Panc1 (cell line): ENCODE results near the gene SLC6A12. TPM values are rescaled to one million over a fixed set of nuclear protein-coding genes. Genes with fewer than 3 reads are reported as not detected.

Source experiments
- ATAC-seq: fragments of 200-7000 bp; cut with Tn5 transposase; 2 replicates; pipeline ENCODE4 v1.9.1; 2020; ENCODE audit warnings: mild to moderate bottlenecking, moderate library complexity
- BruUV-seq: library from RNA; stranded (reverse); fragments of 400-500 nt; replicated peaks from 2 replicates; lab custom pipeline; 2021; lab: Mats Ljungman, UMichigan
- CTCF ChIA-PET: fragments of 300-600 bp; sonication (Branson Sonifier 250); formaldehyde crosslinking; loops from one replicate; lab custom pipeline; 2022; ENCODE audit warnings: antibody characterized with exemption; lab: Charles Lee
- POLR2A ChIA-PET: fragments of 300-600 bp; sonication (Branson Sonifier 250); formaldehyde crosslinking; loops from one replicate; lab custom pipeline; 2022; ENCODE audit warnings: antibody characterized with exemption; lab: Charles Lee
- DNase-seq: peaks from one replicate; pipeline ENCODE4 v3.0.0-alpha.2; 2010; ENCODE audit warnings: low read depth, low spot score
- H3K27ac ChIP-seq: 2 replicates; pipeline ENCODE4 v1.5.1; 2011; ENCODE audit warnings: mild to moderate bottlenecking, low read length, inconsistent platforms
- H3K27me3 ChIP-seq: fragments of 200-500 bp; sonication (Bioruptor generic); 2 replicates; pipeline ENCODE4 v1.6.0; 2014; ENCODE audit warnings: low read length, inconsistent platforms; ENCODE audit not compliant: control insufficient read depth, insufficient read depth
- H3K36me3 ChIP-seq: fragments of 200-500 bp; sonication (Bioruptor generic); 2 replicates; pipeline ENCODE4 v1.5.1; 2014; ENCODE audit warnings: inconsistent platforms, mild to moderate bottlenecking, low read length, moderate library complexity; ENCODE audit not compliant: control insufficient read depth, insufficient read depth
- H3K4me1 ChIP-seq: 2 replicates; pipeline ENCODE4 v1.5.1; 2011; ENCODE audit warnings: inconsistent platforms, mild to moderate bottlenecking, low read length, moderate library complexity; ENCODE audit not compliant: control insufficient read depth, insufficient read depth
- H3K4me3 ChIP-seq, 2 experiments: 2 replicates each; pipeline ENCODE4 v1.5.1; 2011 to 2012; ENCODE audit warnings: low read depth in 2 of 2, low read length in 2 of 2, mild to moderate bottlenecking in 2 of 2, inconsistent platforms in 1 of 2, moderate library complexity in 1 of 2
- H3K9me3 ChIP-seq: fragments of 200-500 bp; sonication (Bioruptor generic); 2 replicates; pipeline ENCODE4 v1.5.1; 2014; ENCODE audit warnings: low read depth, mild to moderate bottlenecking, inconsistent platforms, low read length, moderate library complexity; ENCODE audit not compliant: control insufficient read depth, insufficient read depth
- POLR2AphosphoS5 ChIP-seq: IDR thresholded peaks from 2 replicates; pipeline ENCODE4 v1.6.1; 2012; ENCODE audit warnings: mild to moderate bottlenecking, low read depth, low read length, moderate library complexity
- SIN3A ChIP-seq: IDR thresholded peaks from 2 replicates; pipeline ENCODE4 v1.6.1; 2012; ENCODE audit warnings: low read depth, mild to moderate bottlenecking, low read length, moderate library complexity, borderline replicate concordance; ENCODE audit not compliant: insufficient read depth
- TCF7L2 ChIP-seq: IDR thresholded peaks from 2 replicates; pipeline ENCODE4 v1.6.1; 2011; ENCODE audit warnings: mild to moderate bottlenecking, low read depth, low read length, inconsistent platforms
- in situ Hi-C: cut with HindIII; loops from 2 replicates; pipeline ENCODE4 v1.10.0; 2016; ENCODE audit warnings: low sequenced_read_pairs, low pct_unique_long_range_greater_than_20kb
- intact Hi-C: fragments of 100-400 bp; cut with micrococcal nuclease; formaldehyde crosslinking; loops from one replicate; pipeline ENCODE4 v1.10.0; 2022; ENCODE audit not compliant: unreplicated experiment
- total RNA-seq: library from RNA; stranded (reverse); gene quantifications from one replicate; pipeline ENCODE4 v1.2.1, GENCODE V29; 2021; ENCODE audit not compliant: unreplicated experiment
- TF ChIP-seq, protein P1 (sequence below): fragments of 450-650 bp; IDR thresholded peaks from 2 replicates; pipeline ENCODE4 v1.5.1; 2017; ENCODE audit warnings: mild to moderate bottlenecking
- TF ChIP-seq, protein P2 (sequence below), 2 experiments: IDR thresholded peaks; 2 replicates each; pipeline ENCODE4 v1.6.1; 2011 to 2012; ENCODE audit warnings: low read depth in 2 of 2, control low read depth in 1 of 2, low read length in 1 of 2, mild to moderate bottlenecking in 1 of 2, moderate library complexity in 1 of 2; ENCODE audit not compliant: insufficient read depth in 1 of 2

The SLC6A12 gene
- total RNA-seq, 1 experiment from 2014 or later: 1.0 TPM

DNA sequence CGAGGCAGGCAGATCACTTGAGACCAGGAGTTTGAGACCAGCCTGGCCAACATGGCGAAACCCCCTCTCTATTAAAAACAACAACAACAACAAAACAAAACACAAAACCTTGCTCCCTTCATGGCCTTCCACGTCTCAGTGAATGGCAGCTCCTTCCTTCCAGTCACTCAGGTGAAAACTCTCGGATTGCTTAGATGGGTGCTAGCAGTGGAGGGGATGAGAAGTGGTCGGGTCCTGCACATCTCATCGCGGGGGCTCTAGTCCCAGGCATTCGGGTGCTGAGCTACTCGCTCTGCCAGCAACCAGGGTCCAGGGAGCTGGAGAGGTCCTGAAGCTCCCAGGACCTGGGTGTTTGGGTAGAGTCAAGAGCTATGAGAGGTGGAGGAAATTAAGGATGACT lies 41.0 kb upstream of the SLC6A12 start:
- POLR2A ChIA-PET: no interaction called here
- no peak for DNase-seq
- no peaks in the 10 kb centered on the region for H3K36me3 ChIP-seq
- in situ Hi-C loops (no loop called here), intact Hi-C loops (no loop called here)
- no peak for ATAC-seq
- TF ChIP-seq, protein P1, sequence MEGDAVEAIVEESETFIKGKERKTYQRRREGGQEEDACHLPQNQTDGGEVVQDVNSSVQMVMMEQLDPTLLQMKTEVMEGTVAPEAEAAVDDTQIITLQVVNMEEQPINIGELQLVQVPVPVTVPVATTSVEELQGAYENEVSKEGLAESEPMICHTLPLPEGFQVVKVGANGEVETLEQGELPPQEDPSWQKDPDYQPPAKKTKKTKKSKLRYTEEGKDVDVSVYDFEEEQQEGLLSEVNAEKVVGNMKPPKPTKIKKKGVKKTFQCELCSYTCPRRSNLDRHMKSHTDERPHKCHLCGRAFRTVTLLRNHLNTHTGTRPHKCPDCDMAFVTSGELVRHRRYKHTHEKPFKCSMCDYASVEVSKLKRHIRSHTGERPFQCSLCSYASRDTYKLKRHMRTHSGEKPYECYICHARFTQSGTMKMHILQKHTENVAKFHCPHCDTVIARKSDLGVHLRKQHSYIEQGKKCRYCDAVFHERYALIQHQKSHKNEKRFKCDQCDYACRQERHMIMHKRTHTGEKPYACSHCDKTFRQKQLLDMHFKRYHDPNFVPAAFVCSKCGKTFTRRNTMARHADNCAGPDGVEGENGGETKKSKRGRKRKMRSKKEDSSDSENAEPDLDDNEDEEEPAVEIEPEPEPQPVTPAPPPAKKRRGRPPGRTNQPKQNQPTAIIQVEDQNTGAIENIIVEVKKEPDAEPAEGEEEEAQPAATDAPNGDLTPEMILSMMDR: no peak
- no peak for TF ChIP-seq SIN3A
- TF ChIP-seq, protein P2, sequence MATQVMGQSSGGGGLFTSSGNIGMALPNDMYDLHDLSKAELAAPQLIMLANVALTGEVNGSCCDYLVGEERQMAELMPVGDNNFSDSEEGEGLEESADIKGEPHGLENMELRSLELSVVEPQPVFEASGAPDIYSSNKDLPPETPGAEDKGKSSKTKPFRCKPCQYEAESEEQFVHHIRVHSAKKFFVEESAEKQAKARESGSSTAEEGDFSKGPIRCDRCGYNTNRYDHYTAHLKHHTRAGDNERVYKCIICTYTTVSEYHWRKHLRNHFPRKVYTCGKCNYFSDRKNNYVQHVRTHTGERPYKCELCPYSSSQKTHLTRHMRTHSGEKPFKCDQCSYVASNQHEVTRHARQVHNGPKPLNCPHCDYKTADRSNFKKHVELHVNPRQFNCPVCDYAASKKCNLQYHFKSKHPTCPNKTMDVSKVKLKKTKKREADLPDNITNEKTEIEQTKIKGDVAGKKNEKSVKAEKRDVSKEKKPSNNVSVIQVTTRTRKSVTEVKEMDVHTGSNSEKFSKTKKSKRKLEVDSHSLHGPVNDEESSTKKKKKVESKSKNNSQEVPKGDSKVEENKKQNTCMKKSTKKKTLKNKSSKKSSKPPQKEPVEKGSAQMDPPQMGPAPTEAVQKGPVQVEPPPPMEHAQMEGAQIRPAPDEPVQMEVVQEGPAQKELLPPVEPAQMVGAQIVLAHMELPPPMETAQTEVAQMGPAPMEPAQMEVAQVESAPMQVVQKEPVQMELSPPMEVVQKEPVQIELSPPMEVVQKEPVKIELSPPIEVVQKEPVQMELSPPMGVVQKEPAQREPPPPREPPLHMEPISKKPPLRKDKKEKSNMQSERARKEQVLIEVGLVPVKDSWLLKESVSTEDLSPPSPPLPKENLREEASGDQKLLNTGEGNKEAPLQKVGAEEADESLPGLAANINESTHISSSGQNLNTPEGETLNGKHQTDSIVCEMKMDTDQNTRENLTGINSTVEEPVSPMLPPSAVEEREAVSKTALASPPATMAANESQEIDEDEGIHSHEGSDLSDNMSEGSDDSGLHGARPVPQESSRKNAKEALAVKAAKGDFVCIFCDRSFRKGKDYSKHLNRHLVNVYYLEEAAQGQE (IDR thresholded peaks at IDR 0.05; ENCODE audit: insufficient read depth in 1 of 2, low read depth in 2 of 2, low read length in 1 of 2): no peak
- no peak for TF ChIP-seq TCF7L2
- TF ChIP-seq POLR2AphosphoS5: no peak
- H3K27me3 ChIP-seq: peaks cover 4% of the 10 kb centered on the region
- H3K4me1 ChIP-seq: no peaks in the 10 kb centered on the region
- no peaks in the 10 kb centered on the region for H3K9me3 ChIP-seq
- no TSS peak for BruUV-seq
- CTCF ChIA-PET: no interaction called here
- H3K27ac ChIP-seq: no peak overlapping the region
- no peak overlapping the region for H3K4me3 ChIP-seq

DNA sequence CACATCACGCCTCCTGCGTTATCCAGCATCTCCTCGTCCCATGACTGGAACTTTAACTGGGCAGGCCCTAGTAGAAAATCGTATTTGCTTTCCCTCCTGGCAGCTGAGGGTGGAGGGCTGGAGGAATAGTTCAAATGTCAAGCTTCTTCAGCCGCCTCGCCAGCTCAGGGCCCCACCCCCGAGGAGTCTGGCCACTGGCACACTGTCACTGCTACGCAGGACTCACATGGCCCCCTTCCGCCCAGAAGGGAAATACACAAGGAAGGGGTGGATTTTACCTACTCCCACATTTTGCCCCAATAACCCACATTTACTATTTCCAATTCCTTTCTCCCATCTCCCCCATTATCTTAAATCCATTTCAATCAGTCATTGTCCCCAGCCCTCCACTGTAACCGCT lies 40.1 kb upstream of the SLC6A12 start:
- H3K27ac ChIP-seq: no peak overlapping the region
- TF ChIP-seq POLR2AphosphoS5 (no peak), SIN3A (no peak), TCF7L2 (no peak)
- TF ChIP-seq, protein P1: no peak
- TF ChIP-seq, protein P2 (IDR thresholded peaks at IDR 0.05; ENCODE audit: insufficient read depth in 1 of 2, low read depth in 2 of 2, low read length in 1 of 2): no peak
- no TSS peak for BruUV-seq
- POLR2A ChIA-PET: no interaction called here
- in situ Hi-C loops (no loop called here), intact Hi-C loops (no loop called here)
- H3K4me1 ChIP-seq: no peaks in the 10 kb centered on the region
- peaks cover 4% of the 10 kb centered on the region for H3K27me3 ChIP-seq
- CTCF ChIA-PET: no interaction called here
- ATAC-seq (no peak), DNase-seq (no peak)
- H3K4me3 ChIP-seq: no peak overlapping the region
- H3K9me3 ChIP-seq: no peaks in the 10 kb centered on the region
- H3K36me3 ChIP-seq: no peaks in the 10 kb centered on the region
